HG03378 (cell line): Measurements from ENCODE around the gene PLEKHG3.

Source experiments
- ATAC-seq: cut with Tn5 transposase; IDR thresholded peaks from one replicate; pipeline ENCODE4 v1.9.1; 2021; ENCODE audit warnings: mild to moderate bottlenecking, moderate library complexity; ENCODE audit not compliant: unreplicated experiment

The PLEKHG3 gene

GRCh38 chr14:64725261-64725815 lies 21.1 kb downstream of the PLEKHG3 start:
- ATAC-seq: no peak

DNA sequence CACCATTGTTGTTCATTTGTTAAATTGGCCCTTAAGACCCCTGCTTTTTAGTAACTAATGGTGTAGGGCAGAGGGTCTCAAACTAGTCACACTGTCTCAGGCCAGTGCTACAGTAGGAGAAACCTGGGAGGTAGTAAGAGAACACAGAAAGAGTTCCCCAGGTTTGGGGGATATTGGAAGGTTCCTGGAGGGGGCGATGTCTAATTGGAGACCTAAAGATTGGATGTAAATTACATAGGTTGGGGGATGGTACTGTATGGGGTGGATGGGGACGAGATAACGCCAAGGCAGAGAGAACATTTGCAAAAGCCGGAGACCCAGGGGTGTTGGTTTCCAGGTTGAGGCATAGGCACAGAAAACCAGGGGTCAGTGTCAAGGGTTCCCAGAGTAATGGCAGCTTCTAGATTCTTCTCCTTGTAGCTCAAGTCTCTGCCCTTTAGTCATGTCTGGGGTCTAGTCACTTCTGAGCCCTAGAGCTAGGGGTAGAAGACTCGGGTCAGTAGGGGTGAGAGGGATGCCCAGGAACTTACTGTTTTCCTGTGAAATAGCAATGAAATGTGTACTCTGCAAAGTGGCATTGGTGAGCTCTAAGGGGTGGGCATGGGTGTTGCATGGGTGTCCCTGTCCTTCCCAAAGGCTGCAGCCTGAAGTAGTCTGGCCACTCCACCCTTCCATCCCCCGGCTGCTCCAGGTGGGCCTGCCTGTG lies 21.8 kb downstream of the PLEKHG3 start:
- no peak for ATAC-seq

- ATAC-seq: no peak
Measured at GRCh38 chr14:64726585-64726890, 22.3 kb downstream of the PLEKHG3 start.

DNA sequence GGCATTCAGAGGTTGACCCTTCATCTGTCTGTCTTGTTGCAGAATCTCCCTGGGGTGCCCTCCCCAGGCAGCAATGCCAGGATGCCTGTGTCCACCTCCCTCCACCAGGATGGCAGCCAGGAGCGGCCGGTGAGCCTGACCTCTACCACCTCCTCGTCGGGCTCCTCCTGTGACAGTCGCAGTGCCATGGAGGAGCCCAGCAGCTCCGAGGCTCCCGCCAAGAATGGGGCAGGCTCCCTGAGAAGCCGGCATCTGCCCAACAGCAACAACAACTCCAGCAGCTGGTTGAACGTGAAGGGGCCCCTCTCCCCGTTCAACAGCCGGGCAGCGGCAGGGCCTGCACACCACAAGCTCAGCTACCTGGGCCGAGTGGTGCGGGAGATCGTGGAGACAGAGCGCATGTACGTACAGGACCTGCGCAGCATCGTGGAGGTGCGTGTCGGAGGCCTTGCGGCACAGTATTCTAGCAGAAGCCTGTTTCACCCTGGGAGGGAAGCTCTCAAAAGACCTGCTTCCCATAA lies 23.4 kb downstream of the PLEKHG3 start:
- no peak for ATAC-seq

- ATAC-seq: no peak
Measured at GRCh38 chr14:64728106-64728505, 23.9 kb downstream of the PLEKHG3 start.

- ATAC-seq: no peak
Measured at GRCh38 chr14:64728856-64729255, 24.6 kb downstream of the PLEKHG3 start.

DNA sequence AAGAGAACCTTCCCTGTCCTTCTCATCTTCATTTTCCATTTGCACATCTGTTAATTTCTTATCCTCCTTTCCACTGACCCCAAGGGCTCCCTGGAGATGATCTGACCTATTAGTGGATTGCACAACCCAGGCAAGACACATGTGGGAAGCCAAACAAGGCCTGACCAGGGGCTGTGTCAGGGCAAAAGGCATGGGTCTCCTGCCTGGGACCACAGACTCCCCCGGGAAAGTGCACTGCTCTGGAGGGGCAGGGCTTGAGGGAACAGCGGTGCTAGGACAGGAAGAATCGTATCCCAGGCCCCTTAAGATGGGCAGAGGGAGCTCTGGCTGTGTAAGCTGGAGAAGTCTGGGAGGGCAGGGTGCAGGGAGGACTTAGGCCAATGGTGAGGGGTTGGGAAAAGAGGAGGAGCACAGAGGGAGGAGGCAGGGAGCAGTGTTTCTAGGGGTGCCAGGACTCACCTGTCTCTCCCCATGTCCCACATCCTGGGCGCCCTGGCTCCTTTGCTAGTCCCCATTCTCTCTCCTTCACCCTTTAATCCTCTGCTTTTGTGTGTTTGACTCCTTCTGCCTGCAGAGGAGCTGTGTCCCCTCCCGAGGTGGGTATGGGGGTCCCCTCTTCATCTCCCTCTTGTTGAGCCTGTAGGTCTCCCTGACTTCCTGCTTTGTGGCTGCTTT lies 25.3 kb downstream of the PLEKHG3 start:
- no peak for ATAC-seq

- no peak for ATAC-seq
Measured at GRCh38 chr14:64730061-64730440, 25.8 kb downstream of the PLEKHG3 start.

GRCh38 chr14:64730681-64731080 lies 26.5 kb downstream of the PLEKHG3 start:
- no peak for ATAC-seq

- ATAC-seq: no peak
Measured at GRCh38 chr14:64731141-64731581, 26.9 kb downstream of the PLEKHG3 start.

- ATAC-seq: no peak
Measured at GRCh38 chr14:64732066-64732465, 27.8 kb downstream of the PLEKHG3 start.

DNA sequence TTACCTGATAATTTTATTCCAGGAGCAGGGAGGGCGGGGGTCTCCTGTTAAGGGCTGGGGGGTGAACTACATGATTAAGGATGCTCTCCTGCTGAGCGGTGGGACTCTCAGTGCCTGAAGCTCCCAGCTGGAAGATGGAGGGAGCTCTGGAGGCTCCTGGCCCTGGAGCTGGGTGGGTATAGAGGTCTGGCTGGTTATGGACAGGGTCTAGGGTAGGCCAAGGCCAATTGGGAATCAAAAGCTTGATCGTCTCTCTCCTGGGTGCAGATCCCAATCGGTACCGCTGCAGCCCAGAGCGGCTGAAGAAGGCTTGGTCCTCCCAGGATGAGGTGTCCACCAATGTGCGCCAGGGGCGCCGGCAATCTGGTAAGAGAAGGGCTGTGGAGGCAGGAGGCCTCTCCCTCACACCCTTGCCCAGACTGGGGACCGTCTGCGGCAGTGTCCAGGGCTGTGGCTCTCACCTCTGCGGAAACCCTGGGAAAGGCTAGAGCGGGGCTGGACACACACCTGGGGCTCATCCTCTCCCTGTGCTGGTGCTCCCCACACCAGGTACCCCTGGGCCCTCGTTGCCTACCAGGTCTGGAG lies 28.4 kb downstream of the PLEKHG3 start:
- no peak for ATAC-seq

GRCh38 chr14:64733321-64733720 lies 29.1 kb downstream of the PLEKHG3 start:
- no peak for ATAC-seq

DNA sequence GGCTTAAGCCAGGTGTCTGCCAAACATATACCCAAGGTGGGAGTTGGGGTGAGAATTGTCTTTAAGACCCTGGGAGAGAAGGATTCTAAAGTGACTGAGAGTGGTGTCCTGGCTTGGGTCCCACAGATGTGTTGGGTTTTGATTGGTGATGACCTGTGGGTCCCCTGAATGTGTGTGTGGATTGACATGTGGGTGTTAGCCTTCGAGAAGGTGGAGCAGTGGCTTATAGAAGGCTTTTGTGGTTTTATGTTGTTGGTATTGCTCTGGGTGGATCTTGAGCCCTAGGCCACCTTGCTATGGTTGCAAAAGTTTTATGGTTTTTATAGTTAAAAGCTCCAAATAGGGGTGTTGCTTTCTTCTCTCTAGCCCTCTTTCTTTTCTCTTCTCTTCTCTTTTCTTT lies 29.7 kb downstream of the PLEKHG3 start:
- no peak for ATAC-seq

- no peak for ATAC-seq
Measured at GRCh38 chr14:64734990-64735389, 30.8 kb downstream of the PLEKHG3 start.

- no peak for ATAC-seq
Measured at GRCh38 chr14:64736271-64737169, 32.3 kb downstream of the PLEKHG3 start.

DNA sequence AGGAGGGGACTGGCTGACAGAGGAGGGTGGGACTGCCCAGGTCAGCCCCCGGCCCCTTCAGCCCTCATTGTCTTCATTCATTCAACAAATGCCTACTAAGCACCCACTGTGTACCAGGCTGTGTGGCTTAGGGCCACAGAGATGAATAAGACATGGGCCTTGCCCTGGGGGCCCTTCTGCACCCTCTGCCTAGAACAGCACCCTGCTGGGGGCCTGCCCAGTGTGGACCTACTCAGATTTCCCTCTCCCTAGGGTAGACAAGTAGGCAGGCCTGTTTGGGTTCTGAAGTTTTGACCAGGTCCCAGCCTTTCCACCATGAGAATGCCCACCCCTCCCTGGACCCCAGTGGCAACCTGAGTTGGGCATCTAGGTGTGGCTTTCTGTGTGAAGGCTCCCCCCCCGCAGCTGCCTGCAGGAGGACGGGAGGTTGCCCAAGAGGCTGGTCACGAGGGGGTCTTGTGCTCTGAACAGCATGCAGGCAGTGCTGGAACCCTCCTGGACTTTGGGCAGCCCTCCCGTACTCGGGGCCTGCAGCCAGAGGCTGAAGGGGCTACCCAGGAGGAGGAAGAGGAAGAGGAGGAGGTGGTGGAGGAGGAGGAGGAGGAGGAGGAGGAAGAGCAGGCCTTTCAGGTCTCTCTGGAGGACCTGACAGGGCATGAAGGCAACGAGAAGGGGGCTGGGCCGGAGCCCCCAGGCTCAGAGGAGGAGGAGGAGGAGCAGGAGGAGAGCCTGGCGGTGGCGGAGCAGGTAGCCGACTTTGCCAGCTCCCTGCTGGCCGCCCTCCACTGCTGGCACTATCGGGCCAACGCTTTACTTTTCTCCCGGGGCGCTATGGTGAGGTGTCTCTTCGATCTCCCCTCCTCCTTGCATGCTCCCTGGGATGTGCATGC lies 33.4 kb downstream of the PLEKHG3 start:
- ATAC-seq: no peak

DNA sequence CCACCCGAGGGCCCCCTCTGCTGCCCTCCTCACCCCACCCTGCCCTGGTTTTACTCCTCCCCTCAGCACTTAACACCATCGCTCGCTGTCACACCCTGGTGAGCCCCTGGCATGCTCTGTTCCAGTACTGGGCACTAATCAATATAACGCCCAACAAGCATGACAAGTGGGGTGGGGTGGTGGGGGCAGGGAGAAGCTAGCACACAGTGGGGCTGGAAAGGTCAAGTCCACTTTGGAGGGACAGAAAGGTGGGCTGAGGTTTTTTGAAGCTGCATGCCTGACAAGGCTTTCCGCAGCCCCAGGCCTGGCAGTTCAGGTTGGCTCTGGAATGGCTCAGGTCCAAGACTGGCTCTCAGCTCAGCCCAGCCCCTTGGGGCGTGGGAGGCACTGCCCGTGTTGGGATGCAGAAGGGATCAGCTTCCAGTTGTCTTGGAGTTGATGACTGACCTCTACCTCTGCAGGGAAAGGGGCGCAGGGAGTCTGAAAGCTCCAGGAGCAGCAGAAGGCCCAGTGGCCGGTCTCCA lies 34.1 kb downstream of the PLEKHG3 start:
- ATAC-seq: no peak

GRCh38 chr14:64741200-64741599 lies 37.0 kb downstream of the PLEKHG3 start:
- ATAC-seq: no peak

DNA sequence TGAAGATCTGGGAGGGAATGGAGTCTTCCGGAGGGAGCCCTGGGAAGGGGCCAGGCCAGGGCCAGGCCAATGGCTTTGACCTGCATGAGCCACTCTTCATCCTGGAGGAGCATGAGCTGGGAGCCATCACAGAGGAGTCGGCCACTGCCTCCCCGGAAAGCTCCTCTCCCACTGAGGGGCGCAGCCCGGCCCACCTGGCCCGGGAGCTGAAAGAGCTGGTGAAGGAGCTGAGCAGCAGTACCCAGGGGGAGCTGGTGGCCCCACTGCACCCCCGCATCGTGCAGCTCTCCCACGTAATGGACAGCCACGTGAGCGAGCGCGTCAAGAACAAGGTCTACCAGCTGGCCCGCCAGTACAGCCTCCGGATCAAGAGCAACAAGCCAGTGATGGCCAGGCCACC lies 37.7 kb downstream of the PLEKHG3 start:
- no peak for ATAC-seq
